GDM1 (cell line): ENCODE data around the gene SLC25A15.

Experiments
- DNase-seq: peaks from one replicate; lab custom pipeline; 2025; lab: John Stamatoyannopoulos, UW

The SLC25A15 gene

DNA sequence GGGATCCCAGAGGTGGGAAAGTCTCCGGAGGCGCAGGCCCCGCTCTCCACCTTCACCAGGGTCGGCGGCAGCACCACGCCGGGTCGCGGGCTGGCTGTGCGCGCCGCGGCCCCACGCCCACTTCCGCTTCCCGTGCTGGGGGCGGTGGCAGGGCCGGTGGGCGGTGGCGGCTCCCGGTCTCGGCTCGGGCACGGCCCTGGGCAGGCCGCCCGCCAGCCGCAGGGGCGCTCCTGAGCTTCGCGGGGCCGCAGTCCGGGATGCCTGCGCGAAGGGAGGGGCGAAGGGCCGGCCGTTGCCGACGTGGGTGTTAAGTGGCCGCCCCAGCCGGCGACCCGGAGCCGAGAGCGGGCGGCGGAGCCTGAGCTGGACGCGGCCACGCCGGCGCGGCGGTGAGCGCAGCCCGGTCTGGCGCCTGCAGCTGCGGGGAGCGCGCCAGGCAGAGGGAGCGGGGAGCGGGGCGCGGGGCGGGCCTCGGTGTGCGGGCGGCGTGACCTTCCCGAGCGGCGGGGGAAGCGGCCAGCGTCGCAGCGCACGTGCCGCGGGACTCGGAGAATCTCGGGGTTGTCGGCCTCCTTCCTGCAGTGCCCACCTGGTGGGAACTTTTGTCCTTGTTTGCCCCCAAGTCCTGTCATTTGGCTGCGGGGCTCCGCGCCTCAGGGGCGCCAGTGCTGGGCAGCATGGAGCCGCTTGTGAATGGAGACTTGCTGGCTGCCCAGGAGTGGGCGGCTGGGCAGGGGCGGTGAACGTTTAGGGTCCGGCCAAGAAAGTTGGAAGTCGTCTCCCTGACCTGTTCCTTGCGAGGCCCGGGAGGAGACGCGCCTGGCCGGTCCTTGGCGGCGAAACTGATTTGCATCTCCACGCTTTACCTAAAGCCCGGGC lies at the start of gene SLC25A15:
TSS of gene SLC25A15 (plus strand) at position 337 of the 879 bp plus-strand sequence. CDS start 3,616 bp downstream, outside the sequence.
- peak; percentile 88 for DNase-seq

- no peak for DNase-seq
Measured at GRCh38 chr13:40749327-40749726, 40.1 kb upstream of the SLC25A15 start.

DNA sequence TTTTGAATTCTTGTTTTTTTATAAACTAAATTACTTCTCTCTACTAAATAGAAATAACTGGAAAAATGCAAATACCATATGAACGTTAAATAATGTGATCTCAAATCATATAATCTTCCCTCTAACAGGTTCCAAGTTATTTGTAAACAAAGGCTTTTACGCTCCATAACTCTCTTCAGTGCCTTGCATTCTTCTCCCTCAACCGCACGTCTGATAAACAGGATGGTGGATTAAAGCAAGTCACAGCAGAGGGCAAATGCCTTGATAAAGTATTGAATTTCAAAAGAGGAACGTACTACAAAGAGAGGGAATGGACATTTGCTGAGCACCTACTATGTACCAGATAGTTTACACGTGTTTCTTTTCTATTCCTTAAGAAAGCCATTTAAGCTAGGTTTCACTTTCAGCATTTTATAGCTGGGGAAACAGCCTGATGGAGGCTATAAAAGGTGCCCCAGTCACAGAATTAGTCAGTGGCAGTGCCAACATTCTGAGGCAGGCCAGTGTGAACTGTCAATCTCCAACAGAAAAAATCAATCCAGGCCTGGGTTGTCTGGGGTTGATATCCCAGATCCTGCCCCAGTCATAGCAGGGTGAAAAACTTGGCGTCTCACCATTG lies 34.2 kb upstream of the SLC25A15 start:
- DNase-seq = no peak

GRCh38 chr13:40756042-40756441 lies 33.4 kb upstream of the SLC25A15 start:
- no peak for DNase-seq

GRCh38 chr13:40758811-40759210 lies 30.6 kb upstream of the SLC25A15 start:
- no peak for DNase-seq

DNA sequence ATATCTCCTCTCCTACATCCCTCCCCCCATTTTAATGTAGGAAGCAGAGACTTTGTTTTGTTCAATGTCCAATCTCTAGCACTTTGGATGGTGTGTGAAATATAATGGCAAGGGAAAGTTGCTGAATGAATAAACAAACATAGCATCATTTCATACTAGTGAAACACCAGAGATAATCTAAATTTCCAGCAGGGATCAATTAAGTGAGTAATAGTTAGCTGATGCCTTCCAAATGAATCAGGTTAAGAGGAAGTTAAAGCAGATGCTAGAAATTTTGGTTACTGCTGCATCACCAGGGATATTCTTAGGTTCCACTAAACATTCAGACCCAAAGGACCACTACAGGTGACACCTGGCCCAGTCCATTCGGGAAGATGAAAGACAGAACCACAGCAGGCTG lies 26.6 kb upstream of the SLC25A15 start:
- DNase-seq = no peak

DNA sequence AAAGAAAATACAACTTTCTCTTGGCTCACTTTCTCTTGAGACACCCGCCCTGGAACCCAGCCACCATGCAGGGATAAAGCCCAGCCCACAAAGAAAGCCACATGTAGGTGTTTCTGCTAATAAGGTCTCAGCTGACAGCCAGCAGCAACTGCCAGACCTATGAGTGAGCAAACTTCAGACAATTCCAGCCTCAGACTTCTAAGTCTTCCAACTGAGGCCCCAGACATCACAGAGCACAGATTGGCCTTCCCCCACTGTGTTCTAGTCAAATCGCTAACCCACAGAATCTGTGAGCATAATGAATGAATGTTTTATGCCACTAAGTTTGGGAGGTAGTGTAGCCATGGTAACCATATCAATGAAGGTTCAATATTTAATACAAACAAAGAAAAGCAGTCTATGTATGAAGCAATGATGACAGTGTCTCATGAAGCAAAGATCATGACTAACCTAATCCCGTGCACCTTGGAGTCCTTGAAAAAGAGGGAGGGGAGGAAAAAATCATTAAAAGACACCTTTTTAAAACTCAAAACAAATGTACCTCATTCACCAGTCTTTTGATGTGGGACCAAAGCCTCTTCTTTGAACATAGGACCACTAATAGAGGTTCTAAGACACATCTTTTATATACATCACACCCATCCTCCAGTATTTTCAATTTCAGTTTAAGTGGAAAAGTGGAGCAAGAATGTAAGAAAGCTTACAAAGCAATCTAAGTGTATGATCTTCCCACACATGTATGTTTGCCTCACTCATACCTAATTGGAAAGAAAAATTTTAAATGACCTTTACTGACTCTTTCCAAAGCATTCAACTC lies 24.6 kb upstream of the SLC25A15 start:
- DNase-seq = no peak

DNA sequence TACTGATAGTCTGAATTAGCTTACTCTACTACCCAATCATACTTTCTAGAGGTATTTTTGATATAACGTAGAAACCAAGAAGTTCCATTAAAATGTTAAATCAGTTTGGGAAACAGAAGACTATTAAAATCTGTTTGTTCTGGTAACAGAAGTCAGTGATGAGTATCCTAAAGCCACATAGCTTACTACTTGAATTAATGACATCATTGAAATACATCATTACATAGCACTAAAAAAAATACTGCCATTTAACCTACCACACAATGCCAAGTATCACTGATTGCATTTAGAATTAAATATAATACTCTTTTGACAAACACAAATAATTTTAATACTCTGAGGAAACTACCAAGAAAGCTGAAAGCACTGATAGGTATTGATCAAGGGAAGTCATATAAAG lies 23.8 kb upstream of the SLC25A15 start:
- no peak for DNase-seq

DNA sequence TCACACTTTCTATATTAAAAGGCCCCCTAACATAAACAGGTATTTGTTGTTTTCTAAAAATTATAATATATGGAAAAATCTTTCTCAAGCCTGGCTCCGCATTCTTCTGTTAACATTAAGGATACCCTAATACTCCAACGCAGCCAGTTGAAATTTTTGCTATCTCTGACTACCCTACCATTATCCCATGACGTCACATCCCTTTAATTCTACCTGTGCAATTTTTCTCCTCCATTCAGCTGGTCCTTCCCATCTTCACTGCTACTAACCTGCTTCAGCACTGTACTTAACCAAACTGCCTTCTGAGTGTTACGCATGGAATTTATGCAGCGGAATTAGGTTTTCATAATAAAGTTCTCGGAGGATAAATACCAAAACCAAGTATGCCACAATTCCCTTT lies 19.4 kb upstream of the SLC25A15 start:
- no peak for DNase-seq

DNA sequence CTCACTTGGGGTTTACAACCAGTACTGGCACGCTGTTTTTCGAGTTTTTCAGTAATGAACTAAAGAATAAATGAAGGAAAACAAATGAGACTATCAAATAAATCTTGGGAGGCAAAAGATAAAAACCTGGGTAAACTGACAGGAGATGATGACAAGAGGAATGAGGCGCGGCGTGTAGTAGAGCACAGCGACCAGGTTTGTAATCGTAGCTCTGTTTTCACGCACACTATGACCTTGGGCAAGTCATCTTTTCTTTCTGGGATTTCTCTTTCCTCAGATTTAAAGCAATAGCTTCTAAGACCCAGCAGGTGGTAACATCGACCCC lies 18.8 kb upstream of the SLC25A15 start:
- DNase-seq = no peak

DNA sequence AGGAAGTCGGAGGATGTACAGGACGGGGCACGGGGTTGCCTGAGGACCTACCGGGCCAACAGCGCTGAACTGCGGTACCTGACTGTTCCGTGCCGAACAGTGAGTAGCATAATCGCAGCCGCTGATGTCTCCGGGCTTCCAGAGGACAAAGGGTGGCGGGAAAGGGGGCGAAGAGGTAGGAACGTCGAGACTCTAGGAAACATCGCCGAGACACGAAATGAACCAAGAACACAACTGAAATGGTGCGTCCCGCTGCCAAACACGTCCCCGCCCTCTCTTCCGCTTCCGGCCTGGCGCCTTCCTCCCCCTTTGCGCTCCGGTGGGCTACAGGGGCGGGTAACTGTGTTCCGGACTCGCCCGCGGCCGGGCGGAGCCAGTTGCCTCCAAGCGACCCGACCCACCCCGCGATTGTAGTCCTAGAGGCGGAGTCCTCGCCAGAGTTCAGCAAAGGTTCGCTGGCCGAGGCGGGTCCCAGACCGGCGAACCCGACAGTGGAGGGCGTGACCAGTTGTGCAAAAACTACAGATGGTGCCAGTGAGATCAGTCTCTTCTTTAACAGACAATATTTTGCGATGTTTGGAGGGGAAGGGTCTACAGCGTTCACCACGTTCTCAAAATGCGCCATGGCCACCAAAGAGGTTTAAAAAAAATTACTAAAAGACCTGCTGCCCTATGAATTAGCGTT lies 18.3 kb upstream of the SLC25A15 start, which contains the start of gene MRPS31:
TSS of gene MRPS31 (minus strand) at position 257 of the 685 bp plus-strand sequence. CDS start at position 203, 54 bp downstream.
- DNase-seq = peak; percentile 95

- DNase-seq = no peak
Measured at GRCh38 chr13:40772765-40773473, 16.5 kb upstream of the SLC25A15 start.

GRCh38 chr13:40774672-40775071 lies 14.7 kb upstream of the SLC25A15 start:
- DNase-seq = no peak

DNA sequence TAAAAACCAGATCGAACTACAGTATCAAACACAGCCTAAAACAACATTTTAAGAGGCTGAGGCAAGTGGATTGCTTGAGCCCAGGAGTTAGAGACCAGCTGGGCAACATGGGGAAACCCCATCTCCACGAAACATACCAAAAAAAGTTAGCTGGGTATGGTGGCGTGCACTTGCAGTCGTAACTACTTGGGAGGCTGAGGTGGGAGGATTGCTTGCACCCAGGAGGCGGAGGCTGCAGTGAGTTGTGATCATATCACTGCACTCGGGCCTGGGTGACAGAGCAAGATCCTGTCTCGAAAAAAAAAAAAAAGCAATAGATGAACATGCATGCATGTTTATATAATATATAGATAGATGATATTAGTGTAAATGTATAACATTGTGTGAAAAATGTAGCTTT lies 13.2 kb upstream of the SLC25A15 start:
- DNase-seq = no peak

DNA sequence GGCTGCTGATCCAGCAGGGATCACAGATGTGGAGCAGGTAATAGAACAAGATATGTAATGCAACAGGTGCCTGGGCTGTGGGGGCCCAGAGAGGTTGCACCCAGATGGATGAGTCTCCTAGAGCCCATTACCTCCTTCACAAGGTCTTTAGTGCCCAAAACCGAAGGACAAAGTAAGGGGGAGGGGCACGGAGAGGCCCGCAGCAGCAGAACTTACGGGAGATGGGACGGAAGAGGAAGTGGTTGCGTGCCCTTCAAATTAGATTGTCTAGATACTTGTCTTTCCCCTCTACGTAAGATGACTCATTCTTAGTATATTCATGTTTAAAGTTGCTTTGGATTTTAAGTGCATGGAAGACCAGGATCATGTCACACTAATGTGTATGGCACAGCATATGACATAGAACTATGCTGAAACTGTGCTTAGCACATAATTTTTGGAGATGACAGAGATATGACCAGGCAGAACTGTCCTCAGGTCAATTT lies 12.7 kb upstream of the SLC25A15 start:
- peak; percentile 54 for DNase-seq

DNA sequence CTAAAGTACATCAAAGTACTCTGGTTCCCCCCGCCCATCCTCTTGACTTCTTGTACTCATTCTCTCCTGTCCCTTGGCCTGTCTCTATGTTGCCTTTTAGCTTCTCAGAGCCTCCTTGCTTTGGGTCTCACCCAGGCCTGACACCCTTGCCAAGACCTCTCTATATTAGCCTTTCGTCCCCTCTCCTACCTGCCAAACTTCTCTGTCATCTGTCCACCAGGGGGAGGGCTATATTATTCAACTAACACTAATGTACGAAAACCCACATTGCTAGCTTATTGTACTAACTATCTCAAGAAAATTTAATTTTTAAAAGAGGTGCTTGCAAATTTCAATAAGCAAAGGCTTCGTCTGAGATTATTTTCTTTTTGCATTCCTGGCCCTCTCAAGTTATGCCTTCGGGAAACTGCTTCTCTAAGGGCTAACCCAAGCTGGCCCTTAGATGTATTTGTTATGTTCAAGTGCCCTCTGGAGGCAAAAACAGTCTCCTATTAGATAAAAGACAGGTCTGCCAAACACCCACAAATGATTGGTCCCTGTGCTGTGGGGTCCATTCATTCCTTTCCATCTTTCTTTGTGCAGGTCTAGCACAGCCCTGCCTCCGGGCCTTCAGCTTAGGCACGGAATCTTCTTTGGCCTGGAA lies 12.1 kb upstream of the SLC25A15 start:
- DNase-seq = peak; percentile 52

DNA sequence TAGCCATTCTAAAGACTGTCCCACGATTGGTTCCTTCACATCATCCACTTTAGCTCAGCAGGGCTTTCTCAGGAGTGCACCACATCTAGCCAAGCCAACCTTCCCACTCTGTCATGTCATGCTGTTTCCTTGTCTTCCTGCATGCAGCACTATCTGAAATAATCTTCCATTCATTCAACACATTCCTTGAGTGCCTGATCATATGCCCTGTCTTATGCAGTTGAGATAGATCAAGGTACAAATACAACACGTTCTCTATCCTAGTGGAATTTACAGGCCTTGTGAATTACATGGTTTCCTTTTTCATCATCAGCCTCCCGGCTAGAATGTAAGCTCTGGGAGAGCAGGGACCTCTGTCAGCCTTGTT lies 11.6 kb upstream of the SLC25A15 start:
- no peak for DNase-seq

- no peak for DNase-seq
Measured at GRCh38 chr13:40779049-40779448, 10.4 kb upstream of the SLC25A15 start.

GRCh38 chr13:40779796-40780285 lies 9.6 kb upstream of the SLC25A15 start:
- no peak for DNase-seq

GRCh38 chr13:40780822-40781401 lies 8.5 kb upstream of the SLC25A15 start:
- DNase-seq = no peak
